ENCODE results near the gene TOMM5.

DNA sequence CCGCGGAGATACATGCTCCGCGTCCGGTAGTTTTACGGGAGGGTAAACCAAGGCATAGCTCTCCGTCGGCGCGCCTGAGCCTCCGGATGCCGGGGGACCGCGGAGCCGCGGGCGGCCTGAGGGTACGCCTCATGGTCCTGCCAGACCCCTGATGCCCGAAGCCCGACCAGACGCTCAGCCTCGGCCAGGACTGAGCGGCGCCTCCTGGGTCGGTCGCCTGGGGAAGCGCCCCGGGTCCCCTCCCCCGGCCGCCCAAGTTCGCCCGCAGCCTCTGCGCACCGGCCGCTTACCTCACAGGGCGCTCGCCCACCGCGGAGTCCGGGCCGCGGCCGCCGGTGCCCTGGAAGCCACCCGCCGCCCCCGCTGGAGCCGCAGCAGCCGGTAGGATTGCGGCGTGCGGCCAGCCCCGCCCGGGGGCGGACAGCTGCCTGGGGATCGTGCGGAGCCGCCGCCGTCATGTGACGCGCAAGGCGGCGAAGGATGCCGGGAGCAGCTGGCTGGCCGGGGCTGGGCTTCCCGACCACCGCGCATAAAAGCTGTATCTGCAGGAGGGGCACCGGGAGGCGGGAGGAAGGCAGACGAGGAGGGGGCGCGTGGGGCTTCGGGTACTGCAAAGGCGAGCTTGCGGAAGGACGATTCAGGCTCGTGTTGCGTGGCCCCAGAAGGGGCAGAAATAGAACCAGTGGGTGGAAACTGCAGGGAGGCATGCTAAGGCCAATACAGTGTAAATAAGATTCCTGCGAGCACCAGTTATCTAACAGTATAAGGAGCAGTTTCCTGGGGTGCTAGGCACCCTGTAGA lies 16.3 kb downstream of the TOMM5 start, which contains the start of gene FBXO10:
- TF ChIP-seq CHD2 (IDR thresholded peaks at IDR 0.05; ENCODE audit: low read length, partially characterized antibody), result no peak
- TF ChIP-seq, protein P1, sequence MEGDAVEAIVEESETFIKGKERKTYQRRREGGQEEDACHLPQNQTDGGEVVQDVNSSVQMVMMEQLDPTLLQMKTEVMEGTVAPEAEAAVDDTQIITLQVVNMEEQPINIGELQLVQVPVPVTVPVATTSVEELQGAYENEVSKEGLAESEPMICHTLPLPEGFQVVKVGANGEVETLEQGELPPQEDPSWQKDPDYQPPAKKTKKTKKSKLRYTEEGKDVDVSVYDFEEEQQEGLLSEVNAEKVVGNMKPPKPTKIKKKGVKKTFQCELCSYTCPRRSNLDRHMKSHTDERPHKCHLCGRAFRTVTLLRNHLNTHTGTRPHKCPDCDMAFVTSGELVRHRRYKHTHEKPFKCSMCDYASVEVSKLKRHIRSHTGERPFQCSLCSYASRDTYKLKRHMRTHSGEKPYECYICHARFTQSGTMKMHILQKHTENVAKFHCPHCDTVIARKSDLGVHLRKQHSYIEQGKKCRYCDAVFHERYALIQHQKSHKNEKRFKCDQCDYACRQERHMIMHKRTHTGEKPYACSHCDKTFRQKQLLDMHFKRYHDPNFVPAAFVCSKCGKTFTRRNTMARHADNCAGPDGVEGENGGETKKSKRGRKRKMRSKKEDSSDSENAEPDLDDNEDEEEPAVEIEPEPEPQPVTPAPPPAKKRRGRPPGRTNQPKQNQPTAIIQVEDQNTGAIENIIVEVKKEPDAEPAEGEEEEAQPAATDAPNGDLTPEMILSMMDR (IDR thresholded peaks at IDR 0.05), result no peak
- TF ChIP-seq NRF1 (IDR thresholded peaks at IDR 0.05; ENCODE audit: low read depth, low read length), result no peak
- no peak for TF ChIP-seq REST (IDR thresholded peaks at IDR 0.05; ENCODE audit: low read depth, low read length)
- no peak for TF ChIP-seq FOSL2 (IDR thresholded peaks at IDR 0.05; ENCODE audit: borderline replicate concordance, low read depth)
- TF ChIP-seq POLR2AphosphoS5 (IDR thresholded peaks at IDR 0.05; ENCODE audit: low read depth, low read length), result 0 out of 2 replicates have a peak, but pooled peaks have one; percentile 16
- TF ChIP-seq ZBTB33 (IDR thresholded peaks at IDR 0.05; ENCODE audit: borderline replicate concordance, low read depth), result no peak
- TF ChIP-seq TAF1 (IDR thresholded peaks at IDR 0.05; ENCODE audit: borderline replicate concordance, low read depth, low read length), result no peak; the same call in 1 of the 2 replicates
- TF ChIP-seq RFX5 (IDR thresholded peaks at IDR 0.05; ENCODE audit: low read length), result no peak
- TF ChIP-seq EZH2phosphoT487 (IDR thresholded peaks at IDR 0.05; ENCODE audit: borderline replicate concordance, low read depth), result no peak
- TF ChIP-seq ELF1 (IDR thresholded peaks at IDR 0.05), result no peak
